GM12865 (cell line): ENCODE measurements around the gene WDR20.

Source experiments
- DNase-seq: peaks from one replicate; pipeline ENCODE4 v3.0.0; 2010; ENCODE audit warnings: low read depth
- H3K4me3 ChIP-seq: 2 replicates; pipeline ENCODE4 v1.5.1; 2011; ENCODE audit warnings: mild to moderate bottlenecking, low read depth, low read length, control low read depth
- CTCF ChIP-seq: IDR thresholded peaks from 2 replicates; pipeline ENCODE4 v1.5.1; 2011; ENCODE audit warnings: low read length, control low read depth, low read depth, inconsistent platforms; ENCODE audit not compliant: insufficient read depth; ENCODE audit errors: missing control alignments

The WDR20 gene

GRCh38 chr14:102139286-102140026 lies at the start of gene WDR20:
Gene WDR20, plus strand, starts transcription at chr14:102139897. Its CDS starts 27 bp downstream, at chr14:102139924.
- H3K4me3 ChIP-seq = peak within 1 kb of the TSS; percentile 99
- DNase-seq = peak; percentile 99
- no peak for TF ChIP-seq CTCF

- no peak for DNase-seq
- H3K4me3 ChIP-seq = no peak overlapping the region
- TF ChIP-seq CTCF = no peak
These were observed 49.0 kb upstream of the WDR20 start for GRCh38 chr14:102090713-102091112.

GRCh38 chr14:102092806-102093205 lies 46.9 kb upstream of the WDR20 start:
- no peak for TF ChIP-seq CTCF
- no peak overlapping the region for H3K4me3 ChIP-seq
- DNase-seq = no peak

- no peak for DNase-seq
- no peak overlapping the region for H3K4me3 ChIP-seq
- TF ChIP-seq CTCF = no peak
These were observed 45.6 kb upstream of the WDR20 start for GRCh38 chr14:102094101-102094500.

GRCh38 chr14:102095231-102095870 lies 44.3 kb upstream of the WDR20 start:
- no peak for DNase-seq
- no peak overlapping the region for H3K4me3 ChIP-seq
- TF ChIP-seq CTCF = no peak

GRCh38 chr14:102095871-102096568 lies 43.7 kb upstream of the WDR20 start:
- DNase-seq = no peak
- H3K4me3 ChIP-seq = no peak overlapping the region
- TF ChIP-seq CTCF = no peak
